ENCODE results near the gene SGK2.

DNA sequence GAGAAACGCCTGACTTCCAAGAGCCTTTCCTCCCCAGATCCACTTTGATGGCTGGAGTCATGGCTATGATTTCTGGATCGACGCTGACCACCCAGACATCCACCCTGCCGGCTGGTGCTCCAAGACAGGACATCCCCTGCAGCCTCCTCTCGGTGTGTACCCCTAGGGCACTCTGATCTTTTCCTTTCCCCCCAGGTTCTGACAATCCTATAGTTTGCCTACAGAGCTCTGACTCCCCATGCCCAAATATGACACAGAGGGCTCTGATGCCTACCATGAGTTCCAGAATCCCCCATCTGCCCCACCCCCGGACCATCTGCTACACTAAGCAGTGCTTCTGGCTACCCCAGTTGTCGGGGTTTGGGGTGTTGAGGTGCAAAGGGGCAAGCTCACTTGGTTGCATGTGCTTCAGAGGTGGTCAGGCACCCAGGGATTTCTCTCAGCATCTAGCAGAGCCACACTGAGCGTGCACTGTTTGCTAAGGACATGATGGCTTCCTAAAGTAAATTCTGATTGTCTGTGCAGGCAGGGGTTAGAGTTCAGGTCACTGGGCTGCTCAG lies 24.0 kb upstream of the SGK2 start:
- no peak for TF ChIP-seq CTCF (IDR thresholded peaks at IDR 0.05)
- no peak for TF ChIP-seq POLR2A (IDR thresholded peaks at IDR 0.05)
- no peak for TF ChIP-seq EP300 (IDR thresholded peaks at IDR 0.05)
